CD4-positive, alpha-beta T cell treated with Interleukin-15 for 4 hours (primary cell): ENCODE measurements around the gene TPRN.

Experiments used
- DNase-seq: peaks from one replicate; pipeline ENCODE4 v3.0.0-alpha.2; 2020; ENCODE audit warnings: low spot score

TPRN gene

GRCh38 chr9:137224830-137225694 is 24.5 kb upstream of the TPRN start, which contains the start of gene CYSRT1:
TSS of gene CYSRT1 (plus strand) at chr9:137225174. CDS start at chr9:137225622, 448 bp downstream.
- DNase-seq, result no peak

- peak; percentile 99 for DNase-seq
These were observed 22.8 kb upstream of the TPRN start for GRCh38 chr9:137223078-137223970.

DNA sequence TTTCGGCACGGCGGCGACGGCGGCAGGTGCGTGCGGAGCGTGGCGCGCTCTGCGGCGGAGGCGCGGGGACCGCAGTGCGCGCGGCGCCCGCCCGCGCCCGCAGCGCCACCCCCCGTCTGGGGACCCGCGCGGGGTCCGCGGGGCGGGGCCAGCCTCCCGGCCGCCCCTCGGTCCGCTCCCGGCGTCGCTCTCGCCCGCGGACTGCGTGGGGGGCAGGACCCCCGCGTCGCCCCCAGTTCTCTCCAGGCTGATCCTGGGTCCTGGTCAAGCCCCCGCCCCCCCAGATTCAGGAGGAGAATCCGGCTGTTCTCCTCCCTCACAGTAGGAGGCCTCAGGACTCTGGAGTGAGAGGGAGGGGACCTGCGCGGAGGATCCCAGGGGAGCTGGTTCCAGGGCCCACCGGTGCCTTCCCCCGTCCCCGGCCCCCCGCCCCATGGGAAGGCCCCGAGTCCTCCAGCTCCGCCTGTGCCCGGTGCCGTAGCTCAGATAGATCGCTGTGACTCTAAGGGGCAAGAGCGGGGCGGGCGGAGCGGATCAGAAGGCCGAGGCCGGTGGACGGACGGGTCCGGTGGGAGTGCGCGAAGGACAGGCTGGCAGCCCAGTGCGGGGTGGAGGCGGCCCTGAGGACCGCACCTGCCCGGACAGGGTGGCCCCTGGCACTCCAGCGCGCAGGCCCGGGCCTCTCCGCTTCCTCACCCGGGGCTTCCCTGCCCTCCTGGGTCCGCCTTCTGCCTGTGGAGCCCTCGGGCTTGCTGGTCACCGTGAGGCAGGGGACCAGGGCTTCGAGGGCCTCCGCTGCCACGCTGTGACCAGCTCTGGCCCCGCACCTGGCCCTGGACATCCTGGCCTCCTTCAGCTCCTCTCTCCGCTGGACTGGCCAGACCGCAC is 21.9 kb upstream of the TPRN start, which contains the start of gene RNF208:
Gene RNF208, minus strand, starts transcription at position 51 of the 888 bp plus-strand sequence. CDS start 1,028 bp downstream, outside the sequence.
- no peak for DNase-seq

- no peak for DNase-seq
These were observed 21.1 kb upstream of the TPRN start for GRCh38 chr9:137221506-137222111.

GRCh38 chr9:137221095-137221505 is 20.6 kb upstream of the TPRN start:
- no peak for DNase-seq

DNA sequence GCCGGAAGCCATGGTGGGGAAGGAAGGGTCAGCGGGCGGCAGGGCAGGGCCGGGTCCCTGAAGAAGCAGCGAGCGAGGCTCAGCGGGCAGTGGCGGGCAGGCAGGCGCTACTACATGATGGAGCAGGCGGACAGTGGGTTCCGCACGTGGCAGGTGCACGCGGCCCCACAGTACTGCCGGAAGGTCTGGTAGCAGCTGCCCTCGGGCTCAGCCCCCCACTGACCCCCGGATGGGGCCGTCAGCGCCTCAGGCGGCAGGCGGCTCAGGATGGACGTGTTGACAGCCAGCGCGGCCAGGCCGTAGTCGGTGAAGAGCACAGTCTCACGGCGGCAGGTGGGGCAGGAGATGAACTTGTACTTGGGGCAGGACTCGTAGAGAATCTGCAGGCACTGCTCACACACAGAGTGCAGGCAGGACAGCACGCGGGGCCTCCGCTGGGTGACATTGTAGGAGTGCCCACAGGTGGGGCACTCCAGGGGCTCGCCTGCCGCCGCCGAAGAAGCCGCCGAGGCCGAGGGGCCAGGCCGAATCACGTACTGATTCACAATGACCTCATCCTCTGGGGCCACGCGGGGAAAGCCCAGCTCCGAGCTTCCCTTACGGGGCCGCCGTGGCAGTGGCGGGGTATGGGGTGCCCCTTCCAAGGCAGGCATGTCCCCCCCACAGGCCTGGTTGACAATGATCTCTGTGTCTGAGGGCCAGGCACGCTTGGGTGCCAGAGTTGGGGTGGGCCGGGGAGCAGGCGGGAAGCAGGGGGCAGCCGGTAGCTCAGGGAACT is 20.0 kb upstream of the TPRN start:
- DNase-seq, result no peak

- DNase-seq, result no peak
These were observed 19.3 kb upstream of the TPRN start for GRCh38 chr9:137219757-137220316.

- no peak for DNase-seq
These were observed 18.3 kb upstream of the TPRN start for GRCh38 chr9:137218754-137219271.

GRCh38 chr9:137218212-137218753 is 17.7 kb upstream of the TPRN start:
- DNase-seq, result no peak

DNA sequence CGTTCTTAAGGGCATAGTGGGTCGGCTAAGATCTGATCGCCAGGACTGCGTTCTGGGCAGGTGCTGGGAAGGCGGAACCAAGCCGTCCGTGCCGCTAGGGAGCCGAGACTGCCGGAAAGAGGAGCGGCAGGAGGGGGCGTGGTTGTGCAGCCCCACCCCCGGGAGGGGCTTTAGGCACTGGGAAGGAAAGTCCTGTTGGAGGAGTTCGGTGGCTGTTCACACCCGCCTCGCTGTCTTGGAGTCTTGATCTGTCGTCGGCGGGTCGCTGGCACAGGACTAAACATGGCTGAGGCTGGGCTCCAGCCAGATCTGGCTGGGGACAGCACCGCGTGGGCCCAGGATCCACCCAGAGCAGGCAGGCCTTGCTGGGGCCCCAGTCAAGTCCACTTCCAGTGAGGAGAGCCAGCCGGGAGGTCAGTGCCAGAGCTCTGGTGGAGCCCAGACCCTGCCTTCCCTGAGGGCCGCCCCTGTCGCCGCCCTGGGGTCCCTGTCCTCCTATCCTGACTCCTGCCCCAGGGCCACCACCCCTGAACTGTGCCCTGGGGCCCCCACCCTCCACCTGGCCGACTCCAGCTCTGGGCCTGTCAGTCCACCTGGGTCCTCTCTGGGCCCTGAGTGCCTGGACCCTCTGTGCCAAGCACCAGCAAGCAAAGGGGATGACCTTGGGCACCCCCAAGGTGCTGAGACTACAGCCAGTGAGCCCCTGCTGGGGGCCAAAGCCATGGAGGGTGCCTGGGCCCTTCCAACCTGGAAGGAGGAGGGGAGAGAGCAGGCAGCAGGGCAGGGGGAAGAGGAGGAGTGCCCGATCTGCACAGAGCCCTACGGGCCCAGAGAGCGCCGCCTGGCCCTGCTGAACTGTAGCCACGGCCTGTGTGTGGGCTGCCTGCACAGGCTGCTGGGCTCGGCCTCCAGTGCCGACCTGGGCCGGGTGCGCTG is 17.0 kb upstream of the TPRN start:
- DNase-seq, result no peak

GRCh38 chr9:137216188-137216965 is 15.8 kb upstream of the TPRN start:
- DNase-seq, result no peak

DNA sequence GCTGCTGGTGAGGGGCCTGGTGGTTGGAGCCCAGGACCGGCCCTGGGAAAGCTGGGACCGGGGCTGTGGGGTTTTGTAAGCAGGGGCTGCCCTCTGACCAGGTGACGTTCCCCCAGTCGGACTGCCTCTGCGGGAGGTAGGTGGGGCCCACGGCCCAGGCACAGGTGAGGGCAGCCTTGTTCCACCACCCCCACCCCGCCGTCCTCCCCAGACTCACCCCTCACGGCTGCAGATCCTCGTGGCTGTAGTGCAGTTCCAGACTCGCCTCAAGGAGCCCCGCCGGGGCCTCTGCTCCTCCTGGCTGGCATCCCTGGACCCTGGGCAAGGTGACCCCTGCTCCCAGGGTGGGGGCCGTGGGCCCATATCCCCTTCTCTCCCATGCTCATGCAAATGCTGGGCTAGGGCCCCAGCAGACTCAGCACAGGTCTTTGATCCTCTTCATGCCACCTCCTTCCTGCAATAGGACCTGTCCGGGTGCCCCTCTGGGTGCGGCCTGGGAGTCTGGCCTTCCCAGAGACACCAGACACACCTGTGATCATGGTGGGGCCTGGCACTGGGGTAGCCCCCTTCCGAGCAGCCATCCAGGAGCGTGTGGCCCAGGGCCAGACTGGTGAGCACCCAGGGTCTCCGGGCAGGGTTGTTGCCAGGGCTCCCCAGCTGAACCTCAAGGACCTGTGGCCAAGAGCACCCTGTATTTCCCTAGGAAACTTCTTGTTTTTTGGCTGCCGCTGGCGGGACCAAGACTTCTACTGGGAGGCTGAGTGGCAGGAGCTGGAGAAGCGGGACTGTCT is 14.8 kb upstream of the TPRN start:
- no peak for DNase-seq

DNA sequence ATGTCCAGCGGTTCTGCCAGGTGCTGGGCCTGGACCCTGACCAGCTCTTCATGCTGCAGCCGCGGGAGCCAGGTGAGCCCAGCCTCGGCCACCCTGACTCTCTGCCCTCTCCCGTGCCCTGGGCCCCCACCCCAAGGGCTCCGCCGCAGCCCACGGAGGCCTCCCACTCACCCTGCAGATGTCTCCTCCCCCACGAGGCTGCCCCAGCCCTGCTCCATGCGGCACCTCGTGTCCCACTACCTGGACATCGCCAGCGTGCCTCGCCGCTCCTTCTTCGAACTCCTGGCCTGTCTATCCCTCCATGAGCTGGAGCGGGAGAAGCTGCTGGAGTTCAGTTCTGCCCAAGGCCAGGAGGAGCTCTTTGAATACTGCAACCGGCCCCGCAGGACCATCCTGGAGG is 14.1 kb upstream of the TPRN start:
- DNase-seq, result no peak

DNA sequence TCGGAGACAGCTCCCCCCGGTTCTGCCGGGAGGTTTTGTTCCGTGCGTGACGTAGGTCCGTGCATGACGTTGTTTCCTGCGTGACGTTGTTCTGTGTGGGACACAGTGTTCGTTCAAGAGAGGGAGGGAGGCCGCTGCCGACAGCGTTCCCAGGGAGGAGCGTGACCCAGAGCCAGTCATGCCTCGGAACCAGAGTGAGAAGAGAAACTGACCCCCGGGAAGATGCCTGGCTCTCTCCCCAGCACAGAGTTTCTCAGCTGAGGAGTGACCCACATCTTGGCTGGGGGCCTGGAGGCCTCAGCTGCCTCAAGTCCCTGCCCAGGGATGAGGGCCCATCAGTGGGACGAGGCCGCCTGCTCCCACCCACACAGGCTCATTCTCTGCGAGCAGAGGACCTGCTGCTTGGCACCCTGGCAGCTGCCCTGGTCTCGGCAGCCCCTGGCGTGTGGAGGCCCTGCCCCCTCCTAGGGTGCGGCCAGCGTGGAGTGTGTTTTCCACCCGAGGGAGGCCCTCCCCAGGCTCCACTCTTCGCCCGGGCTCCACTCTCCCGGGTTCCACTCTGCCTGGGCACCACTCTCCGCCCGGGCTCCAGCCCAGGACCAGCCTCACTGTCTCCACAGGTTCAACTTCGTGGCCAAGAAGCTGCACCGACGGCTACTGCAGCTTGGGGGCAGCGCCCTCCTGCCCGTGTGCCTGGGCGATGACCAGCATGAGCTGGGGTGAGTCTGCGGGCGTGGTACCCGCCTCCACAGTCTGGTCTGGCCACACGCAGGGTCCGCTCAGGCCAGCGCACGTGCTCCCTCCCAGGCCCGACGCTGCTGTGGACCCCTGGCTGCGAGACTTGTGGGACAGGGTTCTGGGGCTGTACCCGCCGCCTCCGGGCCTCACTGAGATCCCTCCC is 12.9 kb upstream of the TPRN start:
- no peak for DNase-seq

DNA sequence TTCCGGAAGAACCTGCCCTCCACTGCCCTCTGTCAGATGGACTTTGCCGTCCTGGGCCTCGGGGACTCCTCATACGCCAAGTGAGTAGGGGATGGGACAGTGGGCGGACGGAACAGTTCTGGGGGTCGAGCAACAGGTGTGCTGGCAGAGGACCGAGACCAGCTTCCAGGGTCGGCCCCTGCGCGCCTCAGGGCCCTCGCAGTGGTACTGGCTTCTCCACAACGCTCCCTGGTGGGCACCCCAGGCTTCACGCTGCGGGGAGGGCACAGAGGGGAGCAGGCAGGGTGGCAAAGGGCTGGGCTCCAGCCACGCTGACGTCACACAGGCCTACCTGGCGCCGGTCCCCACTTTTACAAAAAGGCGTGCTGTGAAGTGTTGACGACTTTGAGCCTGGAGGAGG is 12.0 kb upstream of the TPRN start:
- DNase-seq, result no peak

DNA sequence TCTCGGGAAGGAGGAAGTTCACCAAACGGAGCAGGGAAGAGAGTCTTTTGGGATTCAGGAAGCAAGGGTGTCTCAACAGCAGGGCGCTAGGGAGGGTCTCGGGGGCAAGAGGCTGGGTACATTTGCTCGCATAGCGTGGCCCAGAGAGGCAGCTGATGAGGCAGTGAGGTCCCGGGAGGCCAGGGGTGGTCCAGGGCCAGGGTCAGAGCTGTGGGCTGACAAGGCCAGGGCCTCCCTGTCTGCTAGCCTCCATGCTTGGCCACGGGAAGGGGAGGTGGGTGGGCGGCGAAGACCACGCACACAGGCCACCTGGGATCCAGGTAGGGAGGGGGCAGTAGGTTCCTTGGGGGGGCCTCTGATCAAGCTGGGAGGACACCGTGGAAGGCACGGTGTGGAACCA is 11.0 kb upstream of the TPRN start:
- DNase-seq, result no peak
